GM13977 (cell line): Measurements from ENCODE around the gene ONECUT2.

Source experiments
- DNase-seq: peaks from one replicate; pipeline ENCODE4 v3.0.0; 2012; ENCODE audit warnings: low spot score
- in situ Hi-C: fragments of 300-500 bp; cut with MboI; formaldehyde crosslinking; loops from one replicate; pipeline ENCODE4 v1.12.0; 2022; ENCODE audit warnings: low sequenced_read_pairs, low pct_unique_long_range_greater_than_20kb, mixed read lengths, inconsistent platforms; ENCODE audit not compliant: unreplicated experiment
- TF ChIP-seq, protein P1 (sequence below): IDR thresholded peaks from 2 replicates; pipeline ENCODE4 v1.5.1; 2012; ENCODE audit warnings: mild to moderate bottlenecking, control low read depth; ENCODE audit not compliant: insufficient read depth; ENCODE audit errors: extremely low read depth, missing control alignments

Gene ONECUT2

DNA sequence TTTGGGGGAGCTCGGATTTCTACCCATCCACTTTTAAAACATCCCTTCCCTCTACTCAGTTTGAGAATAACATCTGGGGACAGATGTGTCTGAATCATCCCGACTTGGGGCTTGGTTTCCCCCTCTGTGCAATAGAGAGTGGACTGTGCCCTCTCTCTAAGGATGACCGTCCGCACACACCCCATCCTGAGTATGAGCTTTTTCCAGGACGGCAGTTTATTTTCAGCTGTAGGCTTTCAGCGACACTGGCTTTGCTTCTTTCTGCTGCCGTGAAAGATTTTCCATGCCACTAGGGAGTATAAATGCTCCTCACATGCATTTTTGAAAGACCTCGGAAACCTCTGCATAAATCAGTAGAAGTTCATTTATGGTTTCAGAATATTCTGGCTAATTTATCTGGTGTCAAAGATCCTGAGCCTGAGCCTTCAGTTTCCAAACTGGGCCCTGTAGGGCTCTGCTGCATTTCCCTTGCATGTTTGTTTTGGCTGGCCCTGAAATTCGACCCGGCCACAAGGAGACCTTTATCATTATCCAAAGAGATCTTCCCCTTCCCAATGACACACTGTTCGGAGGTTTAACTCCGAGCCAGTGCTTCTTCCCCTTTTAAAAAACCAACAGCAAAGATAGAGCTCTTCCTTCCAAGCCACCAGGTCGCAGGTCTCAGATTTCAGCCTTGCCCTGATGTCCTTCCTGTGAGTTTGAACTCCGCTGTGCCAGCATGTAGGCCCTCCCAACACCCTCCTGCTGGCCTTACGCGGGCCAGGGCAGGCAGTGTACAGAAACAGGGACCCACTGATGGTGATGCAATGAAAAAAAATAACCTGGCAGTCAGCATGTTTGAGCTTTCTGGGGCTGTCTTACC is 98.1 kb downstream of the ONECUT2 start:
- TF ChIP-seq, protein P1, sequence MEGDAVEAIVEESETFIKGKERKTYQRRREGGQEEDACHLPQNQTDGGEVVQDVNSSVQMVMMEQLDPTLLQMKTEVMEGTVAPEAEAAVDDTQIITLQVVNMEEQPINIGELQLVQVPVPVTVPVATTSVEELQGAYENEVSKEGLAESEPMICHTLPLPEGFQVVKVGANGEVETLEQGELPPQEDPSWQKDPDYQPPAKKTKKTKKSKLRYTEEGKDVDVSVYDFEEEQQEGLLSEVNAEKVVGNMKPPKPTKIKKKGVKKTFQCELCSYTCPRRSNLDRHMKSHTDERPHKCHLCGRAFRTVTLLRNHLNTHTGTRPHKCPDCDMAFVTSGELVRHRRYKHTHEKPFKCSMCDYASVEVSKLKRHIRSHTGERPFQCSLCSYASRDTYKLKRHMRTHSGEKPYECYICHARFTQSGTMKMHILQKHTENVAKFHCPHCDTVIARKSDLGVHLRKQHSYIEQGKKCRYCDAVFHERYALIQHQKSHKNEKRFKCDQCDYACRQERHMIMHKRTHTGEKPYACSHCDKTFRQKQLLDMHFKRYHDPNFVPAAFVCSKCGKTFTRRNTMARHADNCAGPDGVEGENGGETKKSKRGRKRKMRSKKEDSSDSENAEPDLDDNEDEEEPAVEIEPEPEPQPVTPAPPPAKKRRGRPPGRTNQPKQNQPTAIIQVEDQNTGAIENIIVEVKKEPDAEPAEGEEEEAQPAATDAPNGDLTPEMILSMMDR, result no peak

DNA sequence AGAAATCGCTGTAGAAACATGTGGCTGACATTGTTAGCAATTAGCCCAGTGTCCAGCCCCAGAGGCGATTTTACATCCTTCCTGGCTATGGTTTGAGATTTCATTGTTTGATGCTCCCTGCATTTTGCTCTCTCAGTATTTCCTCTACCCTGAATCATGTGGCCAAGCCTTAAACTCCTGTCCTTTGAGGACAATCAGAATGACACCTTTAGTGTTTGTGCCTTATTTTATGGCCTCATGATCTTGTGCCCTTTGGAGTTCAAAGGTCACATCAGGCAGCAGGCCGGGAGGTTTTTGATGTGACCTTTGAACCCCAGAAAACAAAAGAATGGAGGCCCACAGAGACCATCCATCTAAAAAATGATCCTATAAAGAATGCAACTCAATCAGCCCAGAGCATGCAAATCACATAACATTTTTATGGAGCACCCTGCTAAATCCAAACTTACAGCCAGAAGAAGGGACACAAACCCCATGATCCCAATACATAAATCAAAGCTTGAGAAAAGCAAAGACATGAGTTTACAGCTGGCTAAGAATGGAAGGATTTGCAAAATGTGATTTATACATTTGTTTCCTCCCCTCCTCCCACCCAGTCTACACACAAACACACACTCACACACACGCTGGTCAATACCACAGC is 98.8 kb downstream of the ONECUT2 start:
- TF ChIP-seq, protein P1, result no peak
- DNase-seq, result no peak
- in situ Hi-C loops, result no loop called here

More for the DNA sequence above, 98.1 kb downstream of the ONECUT2 start:
- in situ Hi-C loops, result no loop called here
- no peak for DNase-seq

DNA sequence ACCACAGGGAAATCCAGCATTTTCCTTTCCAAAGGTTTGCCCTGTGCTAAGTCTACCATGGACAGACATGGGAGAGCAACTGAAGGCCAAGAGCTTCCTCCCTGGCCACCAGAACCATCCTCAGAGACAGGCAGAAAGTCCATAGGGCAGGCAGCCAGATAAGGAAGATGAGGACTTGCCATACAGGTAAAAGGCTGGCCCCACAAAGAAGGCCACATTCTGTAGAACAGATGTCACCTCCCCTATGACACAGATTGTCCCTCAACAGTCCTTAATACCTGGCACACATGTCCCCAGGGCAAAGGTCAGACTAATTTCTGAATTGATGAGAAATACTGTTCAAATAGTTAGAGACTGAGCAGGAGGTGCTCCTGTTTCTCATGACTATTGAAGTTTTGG is 99.3 kb downstream of the ONECUT2 start:
- no peak for DNase-seq
- in situ Hi-C loops, result no loop called here
- TF ChIP-seq, protein P1, result no peak

DNA sequence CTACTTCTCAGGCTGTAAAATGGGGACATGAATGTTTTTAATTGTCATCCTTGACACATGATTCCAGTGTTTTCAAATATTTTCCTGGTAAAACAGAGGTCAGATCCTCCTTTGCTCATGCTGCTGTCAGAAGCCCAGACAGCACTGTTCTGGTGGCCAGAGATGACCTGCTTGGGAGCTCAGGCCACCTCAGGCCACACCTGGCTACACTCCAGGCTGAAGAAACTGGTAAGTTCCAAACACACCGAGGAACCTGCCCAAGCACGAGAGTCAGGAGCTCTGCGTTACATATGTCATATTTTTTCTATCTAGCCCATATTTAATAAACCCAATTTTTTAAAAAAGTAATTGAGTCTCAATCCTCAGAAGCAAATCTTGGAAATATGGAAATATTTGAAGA is 103.4 kb downstream of the ONECUT2 start:
- in situ Hi-C loops, result no loop called here
- no peak for DNase-seq
- TF ChIP-seq, protein P1, result no peak

DNA sequence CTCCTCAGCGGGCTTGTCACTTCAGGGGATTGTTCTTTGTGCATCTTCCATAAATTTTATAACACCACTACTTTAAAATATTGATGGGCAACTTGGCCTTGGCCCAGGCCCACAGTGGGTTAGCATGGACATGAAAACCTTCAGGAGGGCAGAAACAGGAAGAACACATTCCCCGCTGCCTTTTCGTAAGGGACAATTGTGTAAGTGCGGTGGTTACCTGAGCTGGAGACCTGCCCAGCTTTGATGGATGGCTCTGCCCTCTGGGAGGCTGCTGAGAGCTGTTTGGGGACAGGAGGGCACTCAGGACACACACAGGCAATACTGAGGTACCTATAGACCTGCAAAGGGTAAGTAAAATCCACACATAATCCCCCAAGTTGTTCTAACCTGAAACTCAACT is 104.5 kb downstream of the ONECUT2 start:
- DNase-seq, result no peak
- in situ Hi-C loops, result no loop called here
- TF ChIP-seq, protein P1, result no peak
